Measurements from ENCODE around the gene ACP2.

ACP2 gene

DNA sequence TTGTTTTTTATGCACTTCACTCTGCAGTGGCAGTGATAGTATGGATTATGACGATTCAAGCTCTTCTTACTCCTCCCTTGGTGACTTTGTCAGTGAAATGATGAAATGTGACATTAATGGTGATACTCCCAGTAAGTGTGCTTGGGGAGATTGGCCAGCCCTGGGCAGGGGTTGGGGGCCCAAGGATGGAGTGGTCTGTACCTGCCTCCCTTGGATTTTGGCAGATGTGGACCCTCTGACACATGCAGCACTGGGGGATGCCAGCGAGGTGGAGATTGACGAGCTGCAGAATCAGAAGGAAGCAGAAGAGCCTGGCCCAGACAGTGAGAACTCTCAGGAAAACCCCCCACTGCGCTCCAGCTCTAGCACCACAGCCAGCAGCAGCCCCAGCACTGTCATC lies 35.5 kb upstream of the ACP2 start:
- H3K4me3 ChIP-seq (ENCODE audit: low read depth, low read length) = no peak overlapping the region
- no peak for DNase-seq (ENCODE audit: low read depth, low spot score)
- TF ChIP-seq, protein P1, sequence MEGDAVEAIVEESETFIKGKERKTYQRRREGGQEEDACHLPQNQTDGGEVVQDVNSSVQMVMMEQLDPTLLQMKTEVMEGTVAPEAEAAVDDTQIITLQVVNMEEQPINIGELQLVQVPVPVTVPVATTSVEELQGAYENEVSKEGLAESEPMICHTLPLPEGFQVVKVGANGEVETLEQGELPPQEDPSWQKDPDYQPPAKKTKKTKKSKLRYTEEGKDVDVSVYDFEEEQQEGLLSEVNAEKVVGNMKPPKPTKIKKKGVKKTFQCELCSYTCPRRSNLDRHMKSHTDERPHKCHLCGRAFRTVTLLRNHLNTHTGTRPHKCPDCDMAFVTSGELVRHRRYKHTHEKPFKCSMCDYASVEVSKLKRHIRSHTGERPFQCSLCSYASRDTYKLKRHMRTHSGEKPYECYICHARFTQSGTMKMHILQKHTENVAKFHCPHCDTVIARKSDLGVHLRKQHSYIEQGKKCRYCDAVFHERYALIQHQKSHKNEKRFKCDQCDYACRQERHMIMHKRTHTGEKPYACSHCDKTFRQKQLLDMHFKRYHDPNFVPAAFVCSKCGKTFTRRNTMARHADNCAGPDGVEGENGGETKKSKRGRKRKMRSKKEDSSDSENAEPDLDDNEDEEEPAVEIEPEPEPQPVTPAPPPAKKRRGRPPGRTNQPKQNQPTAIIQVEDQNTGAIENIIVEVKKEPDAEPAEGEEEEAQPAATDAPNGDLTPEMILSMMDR (IDR thresholded peaks at IDR 0.05; ENCODE audit: low read depth, low read length) = no peak
- in situ Hi-C loops (cut with HindIII; ENCODE audit: low sequenced_read_pairs) = no loop called here

- no peak for DNase-seq (ENCODE audit: low read depth, low spot score)
- TF ChIP-seq, protein P1 (IDR thresholded peaks at IDR 0.05; ENCODE audit: low read depth, low read length) = no peak
- in situ Hi-C loops (cut with HindIII; ENCODE audit: low sequenced_read_pairs) = no loop called here
- H3K4me3 ChIP-seq (ENCODE audit: low read depth, low read length) = no peak overlapping the region
These were observed 33.8 kb upstream of the ACP2 start for GRCh38 chr11:47282462-47282861.

DNA sequence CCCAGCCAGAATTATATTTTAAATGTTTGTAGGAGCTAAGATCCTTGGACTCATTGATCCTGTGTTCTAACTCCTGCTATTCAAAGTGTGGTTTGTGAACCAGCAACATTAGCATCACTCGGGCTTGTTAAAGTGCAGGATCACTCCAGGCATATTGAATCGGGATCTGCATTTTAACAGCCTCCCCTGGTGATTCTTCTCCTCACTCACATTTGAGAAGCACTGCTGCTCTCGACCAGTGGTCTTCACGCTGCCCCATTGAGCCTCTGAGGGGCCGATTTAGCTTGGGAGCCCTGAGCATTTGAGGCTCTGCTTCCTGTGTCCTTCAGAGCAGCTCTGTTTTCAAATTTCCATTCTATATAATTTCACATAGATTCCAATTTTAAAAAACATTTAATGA lies 32.2 kb upstream of the ACP2 start:
- no peak overlapping the region for H3K4me3 ChIP-seq (ENCODE audit: low read depth, low read length)
- no peak for DNase-seq (ENCODE audit: low read depth, low spot score)
- in situ Hi-C loops (cut with HindIII; ENCODE audit: low sequenced_read_pairs) = no loop called here
- TF ChIP-seq, protein P1 (IDR thresholded peaks at IDR 0.05; ENCODE audit: low read depth, low read length) = no peak

- no peak overlapping the region for H3K4me3 ChIP-seq (ENCODE audit: low read depth, low read length)
- TF ChIP-seq, protein P1 (IDR thresholded peaks at IDR 0.05; ENCODE audit: low read depth, low read length) = no peak
- no peak for DNase-seq (ENCODE audit: low read depth, low spot score)
- in situ Hi-C loops (cut with HindIII; ENCODE audit: low sequenced_read_pairs) = no loop called here
These were observed 31.5 kb upstream of the ACP2 start for GRCh38 chr11:47280099-47280498.

- in situ Hi-C loops (cut with HindIII; ENCODE audit: low sequenced_read_pairs) = no loop called here
- no peak for DNase-seq (ENCODE audit: low read depth, low spot score)
- TF ChIP-seq, protein P1 (IDR thresholded peaks at IDR 0.05; ENCODE audit: low read depth, low read length) = no peak
- no peak overlapping the region for H3K4me3 ChIP-seq (ENCODE audit: low read depth, low read length)
These were observed 30.2 kb upstream of the ACP2 start for GRCh38 chr11:47278769-47279168.

- TF ChIP-seq, protein P1 (IDR thresholded peaks at IDR 0.05; ENCODE audit: low read depth, low read length) = no peak
- in situ Hi-C loops (cut with HindIII; ENCODE audit: low sequenced_read_pairs) = no loop called here
- DNase-seq (ENCODE audit: low read depth, low spot score) = no peak
- H3K4me3 ChIP-seq (ENCODE audit: low read depth, low read length) = no peak overlapping the region
These were observed 29.4 kb upstream of the ACP2 start for GRCh38 chr11:47278058-47278457.

- in situ Hi-C loops (cut with HindIII; ENCODE audit: low sequenced_read_pairs) = no loop called here
- no peak for DNase-seq (ENCODE audit: low read depth, low spot score)
- H3K4me3 ChIP-seq (ENCODE audit: low read depth, low read length) = no peak overlapping the region
- TF ChIP-seq, protein P1 (IDR thresholded peaks at IDR 0.05; ENCODE audit: low read depth, low read length) = no peak
These were observed 28.3 kb upstream of the ACP2 start for GRCh38 chr11:47276923-47277322.
